Measurements from ENCODE around the gene FHOD3. TPM values are rescaled to one million over a fixed set of nuclear protein-coding genes. Genes with fewer than 3 reads are reported as not detected.
A peak's percentile ranks its signal among the peaks of the same experiment; 100 is the strongest.
"Not testable (repeated sequence)": the region's sequence is repeated elsewhere in the genome, so short reads cannot be mapped to it uniquely, and the experiment has no call there.

The FHOD3 gene
- polyA plus RNA-seq, 3 donors from 2014 or later = not detected

- H3K4me1 Mint-ChIP-seq = peaks cover 1 to 8% of the 10 kb centered on the region in 2 donors
- H3K27ac Mint-ChIP-seq = no peak overlapping the region
- H3K36me3 Mint-ChIP-seq = peaks cover 28 to 60% (median 31%) of the 10 kb centered on the region in 3 donors
- H3K4me3 Mint-ChIP-seq = no peak overlapping the region
- DNase-seq = no peak
- peaks cover 0 to 2% (median 0%) of the 10 kb centered on the region in 3 donors for H3K27me3 Mint-ChIP-seq (ENCODE audit: low read depth in 3 of 3)
- no peaks in the 10 kb centered on the region for H3K9me3 Mint-ChIP-seq
These were observed 507.6 kb downstream of the FHOD3 start for GRCh38 chr18:36805105-36805504.

DNA sequence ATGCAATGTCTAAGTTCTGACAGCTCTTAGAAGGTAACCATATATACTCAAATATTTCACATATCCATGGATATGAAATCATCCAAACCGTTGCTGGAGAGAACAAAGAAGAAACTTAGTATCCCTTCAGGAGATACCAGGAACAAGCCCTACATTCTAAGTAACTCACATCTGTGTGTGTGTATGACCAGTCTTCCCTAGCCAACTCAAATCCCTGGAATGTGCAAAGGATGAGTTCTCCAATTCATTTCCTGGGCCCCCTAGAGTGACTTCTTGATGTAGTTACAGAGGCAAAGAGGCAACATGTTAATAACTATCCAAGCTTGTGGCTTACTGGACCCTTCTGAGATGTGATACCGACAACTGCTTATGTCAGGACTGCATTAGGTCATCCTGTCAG lies 511.2 kb downstream of the FHOD3 start:
- Mint-ChIP-seq H3K27ac (no peak overlapping the region), H3K4me3 (no peak overlapping the region), H3K4me1 (peaks cover 1 to 8% of the 10 kb centered on the region in 2 donors), H3K9me3 (no peaks in the 10 kb centered on the region), H3K27me3 (ENCODE audit: low read depth in 3 of 3) (peaks cover 0 to 2% (median 0%) of the 10 kb centered on the region in 3 donors), H3K36me3 (peaks cover 11 to 41% (median 24%) of the 10 kb centered on the region in 3 donors)
- no peak for DNase-seq

- Mint-ChIP-seq H3K27ac (no peak overlapping the region), H3K4me3 (no peak overlapping the region), H3K9me3 (no peaks in the 10 kb centered on the region), H3K36me3 (peaks cover 11 to 32% (median 16%) of the 10 kb centered on the region in 3 donors), H3K4me1 (peaks cover 1 to 8% of the 10 kb centered on the region in 2 donors), H3K27me3 (ENCODE audit: low read depth in 3 of 3) (peaks cover 0 to 2% (median 0%) of the 10 kb centered on the region in 3 donors)
- peak; percentile 53 to 63 (median 58) for DNase-seq
These were observed 512.3 kb downstream of the FHOD3 start for GRCh38 chr18:36809590-36810381.

GRCh38 chr18:36811430-36811829 lies 513.9 kb downstream of the FHOD3 start:
- Mint-ChIP-seq H3K27ac (no peak overlapping the region), H3K36me3 (peaks cover 5 to 23% (median 6%) of the 10 kb centered on the region in 3 donors), H3K4me1 (peaks cover 1 to 8% of the 10 kb centered on the region in 2 donors), H3K9me3 (no peaks in the 10 kb centered on the region), H3K27me3 (ENCODE audit: low read depth in 3 of 3) (peaks cover 0 to 2% (median 0%) of the 10 kb centered on the region in 3 donors), H3K4me3 (no peak overlapping the region)
- DNase-seq = no peak

DNA sequence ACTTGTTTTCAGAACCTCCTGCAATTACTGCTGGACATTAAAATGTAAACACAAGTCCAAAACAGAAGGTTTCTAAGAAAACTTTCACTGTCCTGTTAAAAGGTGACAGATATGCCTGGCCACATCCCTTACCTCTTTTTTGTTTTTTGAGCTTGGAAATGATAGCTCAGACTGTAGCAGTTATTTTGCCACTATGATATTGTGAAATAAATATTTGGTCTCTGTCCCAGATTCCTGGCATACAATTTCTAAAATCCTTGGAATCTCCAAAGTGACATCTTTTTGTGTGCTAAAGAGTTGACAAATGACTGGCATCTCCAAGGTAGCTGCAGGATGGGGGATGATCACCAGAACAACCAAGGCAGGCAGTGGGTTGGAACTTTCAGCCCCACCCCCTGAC lies 514.4 kb downstream of the FHOD3 start:
- H3K27ac Mint-ChIP-seq = no peak overlapping the region
- DNase-seq = no peak
- no peaks in the 10 kb centered on the region for H3K9me3 Mint-ChIP-seq
- H3K4me1 Mint-ChIP-seq = peaks cover 1 to 8% of the 10 kb centered on the region in 2 donors
- H3K27me3 Mint-ChIP-seq (ENCODE audit: low read depth in 3 of 3) = peaks cover 0 to 2% (median 0%) of the 10 kb centered on the region in 3 donors
- peaks cover 4 to 22% (median 6%) of the 10 kb centered on the region in 3 donors for H3K36me3 Mint-ChIP-seq
- no peak overlapping the region for H3K4me3 Mint-ChIP-seq

- Mint-ChIP-seq H3K27me3 (ENCODE audit: low read depth in 3 of 3) (no peaks in the 10 kb centered on the region), H3K4me3 (no peak overlapping the region), H3K9me3 (no peaks in the 10 kb centered on the region), H3K4me1 (peaks cover 1 to 8% of the 10 kb centered on the region in 2 donors), H3K36me3 (peaks cover 3 to 16% (median 6%) of the 10 kb centered on the region in 3 donors), H3K27ac (no peak overlapping the region)
- no peak for DNase-seq
These were observed 515.2 kb downstream of the FHOD3 start for GRCh38 chr18:36812678-36813077.

DNA sequence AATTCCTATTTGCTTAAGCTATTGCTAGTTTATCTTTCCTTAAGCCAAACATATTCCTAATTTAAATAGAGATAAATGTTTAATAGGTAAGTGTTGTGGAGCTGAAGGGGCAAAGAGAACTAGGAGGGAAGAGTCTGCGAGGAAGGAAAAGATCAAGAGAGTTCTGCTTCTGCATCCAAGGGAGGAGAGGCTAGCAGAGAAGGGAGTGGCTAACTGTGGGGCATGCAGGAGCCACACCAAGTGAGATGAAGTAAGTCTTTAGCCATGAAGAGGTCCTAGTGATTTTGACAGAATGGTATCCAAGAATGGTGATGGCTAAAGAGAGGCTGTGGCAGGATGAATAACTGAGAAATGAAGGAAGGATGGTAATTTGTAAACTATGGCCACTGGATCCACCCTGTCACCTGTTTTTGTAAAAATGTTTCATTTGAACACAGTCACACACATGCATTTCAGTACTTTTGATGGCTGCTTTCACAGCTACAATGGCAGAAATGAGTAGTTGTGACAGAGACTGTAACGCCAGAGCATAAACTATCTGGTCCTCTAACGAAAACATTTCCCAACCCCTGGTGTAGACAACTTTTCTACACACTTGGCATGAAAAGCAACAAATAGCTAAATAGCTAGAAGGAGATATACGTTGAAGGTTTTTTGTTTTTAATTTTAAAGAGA lies 515.7 kb downstream of the FHOD3 start:
- Mint-ChIP-seq H3K27me3 (ENCODE audit: low read depth in 3 of 3) (no peaks in the 10 kb centered on the region), H3K4me1 (peaks cover 1 to 8% of the 10 kb centered on the region in 2 donors), H3K27ac (peak overlapping the region in 3 of 6 donors; percentile 7 to 36 (median 31))

GRCh38 chr18:36813824-36814223 lies 516.3 kb downstream of the FHOD3 start:
- no peaks in the 10 kb centered on the region for H3K9me3 Mint-ChIP-seq

More for the DNA sequence above, 515.7 kb downstream of the FHOD3 start:
- Mint-ChIP-seq H3K4me3 (no peak overlapping the region), H3K9me3 (no peaks in the 10 kb centered on the region), H3K36me3 (peaks cover 5 to 16% (median 8%) of the 10 kb centered on the region in 3 donors)
- no peak for DNase-seq

GRCh38 chr18:36814994-36815393 lies 517.5 kb downstream of the FHOD3 start:
- Mint-ChIP-seq H3K36me3 (peaks cover 5 to 16% (median 9%) of the 10 kb centered on the region in 3 donors), H3K9me3 (no peaks in the 10 kb centered on the region), H3K4me1 (no peaks in the 10 kb centered on the region), H3K27me3 (ENCODE audit: low read depth in 3 of 3) (no peaks in the 10 kb centered on the region), H3K4me3 (no peak overlapping the region), H3K27ac (no peak overlapping the region)
- DNase-seq = no peak

More at GRCh38 chr18:36813824-36814223, 516.3 kb downstream of the FHOD3 start:
- H3K4me1 Mint-ChIP-seq = peaks cover 1 to 8% of the 10 kb centered on the region in 2 donors
- H3K27ac Mint-ChIP-seq = peak overlapping the region in 1 of 6 donors; percentile 29
- H3K27me3 Mint-ChIP-seq (ENCODE audit: low read depth in 3 of 3) = no peaks in the 10 kb centered on the region
- H3K36me3 Mint-ChIP-seq = peaks cover 5 to 16% (median 9%) of the 10 kb centered on the region in 3 donors
- H3K4me3 Mint-ChIP-seq = no peak overlapping the region
- no peak for DNase-seq

- H3K4me1 Mint-ChIP-seq; DNase-seq; H3K9me3 Mint-ChIP-seq; H3K27me3 Mint-ChIP-seq (ENCODE audit: low read depth in 3 of 3); H3K4me3 Mint-ChIP-seq: not testable (repeated sequence)
- peak overlapping the region in 1 of 6 donors; percentile 43 for H3K27ac Mint-ChIP-seq
- H3K36me3 Mint-ChIP-seq = peaks cover 5 to 12% (median 9%) of the 10 kb centered on the region in 3 donors
These were observed 518.6 kb downstream of the FHOD3 start for GRCh38 chr18:36816096-36816495.

DNA sequence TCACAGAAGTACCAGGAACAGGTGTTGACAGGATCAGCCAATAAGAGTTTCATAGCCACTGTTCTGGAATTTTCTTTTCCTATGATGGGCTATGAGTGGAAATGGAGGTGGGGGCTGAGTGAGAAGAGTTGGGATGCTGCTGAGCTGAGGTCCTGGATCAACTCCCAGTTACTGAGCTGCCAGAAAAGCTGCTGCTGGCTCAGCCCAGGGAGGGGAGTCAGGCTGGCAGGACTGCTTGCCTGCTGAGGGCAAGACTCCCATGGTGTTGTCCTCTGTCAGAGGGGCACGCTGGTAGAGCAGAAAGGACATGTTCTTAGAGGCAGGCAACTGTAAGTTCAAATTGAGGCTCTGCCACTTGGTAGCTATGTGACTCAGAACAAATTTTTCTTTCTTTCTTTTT lies 519.5 kb downstream of the FHOD3 start:
- no peak overlapping the region for H3K27ac Mint-ChIP-seq
- DNase-seq = no peak
- no peaks in the 10 kb centered on the region for H3K4me1 Mint-ChIP-seq
- H3K36me3 Mint-ChIP-seq = peaks cover 9 to 12% (median 11%) of the 10 kb centered on the region in 3 donors
- H3K9me3 Mint-ChIP-seq = no peaks in the 10 kb centered on the region
- H3K4me3 Mint-ChIP-seq = no peak overlapping the region
- H3K27me3 Mint-ChIP-seq (ENCODE audit: low read depth in 3 of 3) = no peaks in the 10 kb centered on the region

DNA sequence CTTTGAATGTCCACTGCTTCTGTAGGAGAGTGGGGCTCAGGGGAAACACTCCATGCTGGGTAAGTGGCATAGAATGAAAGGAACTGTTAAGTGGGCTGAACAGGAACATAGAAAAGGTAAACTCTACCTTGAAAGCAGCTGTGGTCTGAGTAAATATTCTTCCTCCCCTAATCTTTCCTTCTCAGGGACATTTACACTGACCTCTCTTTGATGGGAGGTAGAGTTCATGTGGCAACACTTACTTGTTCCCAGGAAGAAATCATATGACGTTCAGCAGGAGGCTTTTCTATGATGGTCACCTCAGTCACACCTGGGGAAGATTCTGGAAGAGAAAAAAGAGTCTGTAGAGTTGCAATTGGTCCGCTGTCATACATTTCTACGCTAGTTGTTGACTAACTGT lies 521.1 kb downstream of the FHOD3 start:
- Mint-ChIP-seq H3K27ac (no peak overlapping the region), H3K36me3 (peaks cover 9 to 12% (median 11%) of the 10 kb centered on the region in 3 donors), H3K4me3 (no peak overlapping the region), H3K4me1 (no peaks in the 10 kb centered on the region), H3K9me3 (no peaks in the 10 kb centered on the region), H3K27me3 (ENCODE audit: low read depth in 3 of 3) (no peaks in the 10 kb centered on the region)
- no peak for DNase-seq

- DNase-seq = no peak
- Mint-ChIP-seq H3K9me3 (no peaks in the 10 kb centered on the region), H3K4me3 (no peak overlapping the region), H3K27me3 (ENCODE audit: low read depth in 3 of 3) (no peaks in the 10 kb centered on the region), H3K36me3 (peaks cover 9 to 11% (median 9%) of the 10 kb centered on the region in 3 donors), H3K27ac (no peak overlapping the region), H3K4me1 (peaks cover 0 to 5% of the 10 kb centered on the region in 2 donors)
These were observed 522.1 kb downstream of the FHOD3 start for GRCh38 chr18:36819621-36820020.

DNA sequence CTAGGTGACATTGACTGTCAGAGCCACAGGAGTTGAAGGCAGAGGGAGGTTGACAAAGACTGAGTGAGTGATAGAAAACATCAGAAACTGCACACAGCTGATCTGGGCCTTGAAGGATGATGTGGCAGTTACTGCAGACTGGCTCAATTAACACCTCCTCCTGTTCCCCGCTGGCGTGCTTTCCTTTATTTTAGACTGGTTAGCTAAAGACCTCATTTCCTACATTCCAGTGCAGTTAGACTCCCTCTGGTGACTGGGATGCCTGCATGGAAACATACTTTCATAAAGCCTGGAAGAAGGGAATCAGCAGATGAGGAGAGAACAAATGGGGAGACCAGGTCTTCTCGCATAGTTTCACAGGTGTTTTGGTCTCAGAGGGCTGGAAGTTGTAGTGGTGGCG lies 524.2 kb downstream of the FHOD3 start:
- Mint-ChIP-seq H3K27ac (no peak overlapping the region), H3K9me3 (no peaks in the 10 kb centered on the region), H3K27me3 (ENCODE audit: low read depth in 3 of 3) (no peaks in the 10 kb centered on the region), H3K36me3 (peaks cover 4 to 11% (median 9%) of the 10 kb centered on the region in 3 donors), H3K4me3 (no peak overlapping the region), H3K4me1 (peaks cover 0 to 5% of the 10 kb centered on the region in 2 donors)
- no peak for DNase-seq
